HCT116 (cell line): ENCODE data around the gene NGF.

Experiments used
- CTCF ChIP-seq, 3 experiments: fragments of 200-600 bp in 1 of 3; sonication (generic) in 1 of 3; IDR thresholded peaks in 2 of 3; conservative IDR thresholded peaks in 1 of 3; 2 replicates each; pipeline ENCODE4 v1.5.1; 2012 to 2017; ENCODE audit warnings: low read depth in 2 of 3, low read length in 2 of 3, antibody characterized with exemption in 1 of 3, borderline replicate concordance in 1 of 3, control low read depth in 1 of 3, mild to moderate bottlenecking in 1 of 3, mixed read lengths in 1 of 3, mixed run types in 1 of 3, moderate library complexity in 1 of 3; ENCODE audit not compliant: insufficient read depth in 1 of 3
- EZH2 ChIP-seq: fragments of 200-600 bp; sonication (generic); IDR thresholded peaks from 2 replicates; pipeline ENCODE4 v1.6.1; 2017; ENCODE audit warnings: antibody characterized with exemption, mixed run types
- MAX ChIP-seq: IDR thresholded peaks from 2 replicates; pipeline ENCODE4 v1.6.1; 2012
- POLR2A ChIP-seq: IDR thresholded peaks from 2 replicates; pipeline ENCODE4 v1.7.0; 2011; ENCODE audit warnings: borderline replicate concordance; ENCODE audit not compliant: insufficient read depth, insufficient read length; ENCODE audit errors: extremely low read depth
- POLR2AphosphoS5 ChIP-seq: IDR thresholded peaks from 2 replicates; pipeline ENCODE4 v1.6.1; 2011; ENCODE audit warnings: mild to moderate bottlenecking, low read depth, low read length, moderate library complexity
- REST ChIP-seq: IDR thresholded peaks from 2 replicates; pipeline ENCODE4 v1.6.1; 2012; ENCODE audit warnings: low read depth
- SP1 ChIP-seq: IDR thresholded peaks from 2 replicates; pipeline ENCODE4 v1.6.1; 2012; ENCODE audit warnings: low read depth
- SRF ChIP-seq: IDR thresholded peaks from 2 replicates; pipeline ENCODE4 v1.6.1; 2012; ENCODE audit warnings: low read depth
- TCF7L2 ChIP-seq: IDR thresholded peaks from 2 replicates; pipeline ENCODE4 v1.7.0; 2011; ENCODE audit warnings: borderline replicate concordance, inconsistent platforms; ENCODE audit not compliant: insufficient read depth, insufficient read length; ENCODE audit errors: extremely low read depth

GRCh38 chr1:115373305-115373704, 35.3 kb upstream of the NGF start:
- no peak for TF ChIP-seq EZH2
- TF ChIP-seq CTCF (IDR thresholded peaks at IDR 0.05 in 2 of 3, conservative IDR thresholded peaks at IDR 0.05 in 1 of 3; ENCODE audit: borderline replicate concordance in 1 of 3, insufficient read depth in 1 of 3, low read depth in 2 of 3, low read length in 2 of 3): no peak
- TF ChIP-seq POLR2AphosphoS5: no peak
- TF ChIP-seq MAX: no peak
- no peak for TF ChIP-seq SP1
- TF ChIP-seq REST: no peak
- no peak for TF ChIP-seq POLR2A
- TF ChIP-seq TCF7L2: no peak
- TF ChIP-seq SRF: no peak
